Pancreas (tissue), 10 donors: ENCODE measurements around the gene ESR2. TPM values are rescaled to one million over a fixed set of nuclear protein-coding genes. Genes with fewer than 3 reads are reported as not detected.
A peak's percentile ranks its signal among the peaks of the same experiment; 100 is the strongest.

Experiments used
- ATAC-seq, 4 donors: fragments of 200-7000 bp; cut with Tn5 transposase; one replicate each; pipeline versions ENCODE4 v1.8.0 to v1.9.1; 2020; ENCODE audit warnings: mild to moderate bottlenecking in 4 of 4, moderate library complexity in 4 of 4
- DNase-seq, 6 donors: peaks; one replicate each; pipeline ENCODE4 v3.0.0-alpha.2; 2020
- FAIRE-seq: peaks from 2 replicates; lab custom pipeline; 2012; peaks lifted over from hg19 to GRCh38; lab: Jason Lieb, UNC
- H3K27ac ChIP-seq, 4 donors: fragments of 200-600 bp; sonication (generic); 1 replicate in 3 of 4; 2 replicates in 1 of 4; pipeline versions ENCODE4 v1.5.0 to v1.8.0; 2020
- H3K27me3 ChIP-seq, 4 donors: fragments of 200-600 bp; one replicate each; pipeline ENCODE4 v1.8.0; 2021
- H3K36me3 ChIP-seq, 3 donors: fragments of 200-600 bp; sonication (generic) in 1 of 3; one replicate each; pipeline versions ENCODE4 v1.5.0 to v1.8.0; 2020 to 2021
- H3K4me1 ChIP-seq, 3 donors: fragments of 200-600 bp; one replicate each; pipeline ENCODE4 v1.8.0; 2021
- H3K4me3 ChIP-seq, 4 donors: fragments of 200-600 bp; sonication (generic) in 2 of 4; one replicate each; pipeline versions ENCODE4 v1.5.0 to v1.8.0; 2020 to 2021
- H3K9me3 ChIP-seq, 4 donors: fragments of 200-600 bp; one replicate each; pipeline ENCODE4 v1.8.0; 2021
- WGBS, 2 donors: extraction: QIAGEN DNeasy Blood & Tissue Kit; methylation state at CpG; one replicate each; pipeline ENCODE4 v1.1.7; 2013; 5-methylcytosine and 5-hydroxymethylcytosine counted together
- intact Hi-C, 3 donors: fragments of 100-400 bp; cut with DNase I; formaldehyde crosslinking; loops; one replicate each; pipeline versions ENCODE4 v1.11.1 to v1.14.2; 2022
- polyA plus RNA-seq, 2 donors: library from polyadenylated mRNA; stranded (reverse); fragments of 200-250 nt; gene quantifications; one replicate each; pipeline ENCODE4 v1.2.3, GENCODE V29; 2013
- total RNA-seq, 6 donors: library from RNA; stranded (reverse); fragmentation: NEBNext Ultra II Directional in 4 of 6; extraction: Animal tissue kit (Norgen Biotek cat#: 25700) in 4 of 6; gene quantifications; one replicate each; pipeline versions ENCODE4 v1.2.1 to v1.2.4, GENCODE V29; 2021 to 2023
- TF ChIP-seq, protein P1 (sequence below), 4 donors: fragments of 200-600 bp; sonication (generic) in 3 of 4; IDR thresholded peaks; one replicate each; pipeline versions ENCODE4 v1.5.0 to v1.8.0; 2021; ENCODE audit warnings: antibody characterized with exemption in 4 of 4
- donor health status: healthy with polysubstance abuse.
- donor health status: DM: no; HTN: no; CAD: no; lungs with moderate emphysema.
- donor health status: DM: no; HTN: no; CAD: no.
- donor health status: control.
- donor health status: control.
- donor health status: Bipolar disorder and iron deficiency.
- donor health status: DM: yes; HTN: yes; CAD: no.
- donor health status: DM: no; HTN: no; CAD: no.
- donor health status: DM: no; HTN: no; CAD: no.
- donor health status: DM: yes; HTN: yes; CAD: no.

The ESR2 gene
- total and polyA plus RNA-seq, 8 donors: 0.08 to 0.78 (median 0.19) TPM

DNA sequence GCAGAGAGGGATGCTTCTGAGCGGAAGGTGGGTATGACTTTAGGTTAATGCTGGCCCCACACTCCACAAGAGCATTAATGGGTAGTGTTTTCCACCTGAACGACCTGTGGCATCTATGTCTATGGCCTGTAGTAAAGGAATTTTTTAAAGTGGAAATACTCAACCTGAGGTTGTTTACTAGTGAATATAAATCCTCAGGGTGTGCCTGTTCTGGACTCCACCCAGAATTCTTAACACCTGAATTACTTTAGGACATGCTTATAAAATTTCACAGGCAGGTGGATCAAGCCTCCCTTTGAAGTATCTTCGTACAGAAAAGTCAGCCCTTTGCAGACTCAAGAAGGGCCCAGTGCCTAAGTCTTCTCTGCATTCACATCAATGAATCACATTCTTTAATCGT is 196.1 kb downstream of the ESR2 start:
- H3K27ac ChIP-seq: no peak overlapping the region
- no peak for ATAC-seq
- no peaks in the 10 kb centered on the region for H3K27me3 ChIP-seq
- H3K4me3 ChIP-seq: no peak overlapping the region
- peaks cover 0 to 8% (median 0%) of the 10 kb centered on the region in 3 donors for H3K4me1 ChIP-seq
- peaks cover 0 to 5% (median 0%) of the 10 kb centered on the region in 3 donors for H3K36me3 ChIP-seq
- no peak for FAIRE-seq
- TF ChIP-seq, protein P1, sequence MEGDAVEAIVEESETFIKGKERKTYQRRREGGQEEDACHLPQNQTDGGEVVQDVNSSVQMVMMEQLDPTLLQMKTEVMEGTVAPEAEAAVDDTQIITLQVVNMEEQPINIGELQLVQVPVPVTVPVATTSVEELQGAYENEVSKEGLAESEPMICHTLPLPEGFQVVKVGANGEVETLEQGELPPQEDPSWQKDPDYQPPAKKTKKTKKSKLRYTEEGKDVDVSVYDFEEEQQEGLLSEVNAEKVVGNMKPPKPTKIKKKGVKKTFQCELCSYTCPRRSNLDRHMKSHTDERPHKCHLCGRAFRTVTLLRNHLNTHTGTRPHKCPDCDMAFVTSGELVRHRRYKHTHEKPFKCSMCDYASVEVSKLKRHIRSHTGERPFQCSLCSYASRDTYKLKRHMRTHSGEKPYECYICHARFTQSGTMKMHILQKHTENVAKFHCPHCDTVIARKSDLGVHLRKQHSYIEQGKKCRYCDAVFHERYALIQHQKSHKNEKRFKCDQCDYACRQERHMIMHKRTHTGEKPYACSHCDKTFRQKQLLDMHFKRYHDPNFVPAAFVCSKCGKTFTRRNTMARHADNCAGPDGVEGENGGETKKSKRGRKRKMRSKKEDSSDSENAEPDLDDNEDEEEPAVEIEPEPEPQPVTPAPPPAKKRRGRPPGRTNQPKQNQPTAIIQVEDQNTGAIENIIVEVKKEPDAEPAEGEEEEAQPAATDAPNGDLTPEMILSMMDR (IDR thresholded peaks at IDR 0.05): no peak
- intact Hi-C loops: no loop called here
- no peak for DNase-seq
- no peaks in the 10 kb centered on the region for H3K9me3 ChIP-seq
- 73 to 81% methylated on average over 4 of the region's 4 CpGs for WGBS, 2 donors

DNA sequence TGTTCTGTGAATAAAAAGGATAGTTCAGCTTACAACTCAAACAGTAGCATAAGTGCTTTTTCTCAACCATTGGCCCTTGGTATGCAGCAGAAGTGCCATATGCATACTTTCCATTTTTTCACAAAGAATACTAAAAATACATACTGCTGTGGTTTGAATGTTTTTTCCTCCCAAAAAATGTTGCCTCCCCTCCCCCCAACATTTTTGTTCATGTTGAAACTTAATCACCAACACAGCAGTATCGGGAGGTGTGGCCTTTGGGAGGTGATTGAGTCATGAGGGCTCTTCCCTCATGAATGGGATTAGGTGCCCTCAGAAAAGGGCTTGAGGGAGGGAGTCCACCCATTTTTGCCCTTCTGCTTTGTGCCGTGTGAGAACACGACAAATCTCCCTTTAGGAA is 198.6 kb downstream of the ESR2 start:
- no peaks in the 10 kb centered on the region for H3K27me3 ChIP-seq
- intact Hi-C loops: no loop called here
- H3K36me3 ChIP-seq: peaks cover 0 to 5% (median 0%) of the 10 kb centered on the region in 3 donors
- no peaks in the 10 kb centered on the region for H3K9me3 ChIP-seq
- TF ChIP-seq, protein P1 (IDR thresholded peaks at IDR 0.05): no peak
- FAIRE-seq: no peak
- no peak for ATAC-seq
- H3K4me1 ChIP-seq: peaks cover 0 to 9% (median 0%) of the 10 kb centered on the region in 3 donors
- 96 to 99% methylated on average over 3 of the region's 3 CpGs for WGBS, 2 donors
- DNase-seq: no peak
- no peak overlapping the region for H3K27ac ChIP-seq
- H3K4me3 ChIP-seq: no peak overlapping the region

DNA sequence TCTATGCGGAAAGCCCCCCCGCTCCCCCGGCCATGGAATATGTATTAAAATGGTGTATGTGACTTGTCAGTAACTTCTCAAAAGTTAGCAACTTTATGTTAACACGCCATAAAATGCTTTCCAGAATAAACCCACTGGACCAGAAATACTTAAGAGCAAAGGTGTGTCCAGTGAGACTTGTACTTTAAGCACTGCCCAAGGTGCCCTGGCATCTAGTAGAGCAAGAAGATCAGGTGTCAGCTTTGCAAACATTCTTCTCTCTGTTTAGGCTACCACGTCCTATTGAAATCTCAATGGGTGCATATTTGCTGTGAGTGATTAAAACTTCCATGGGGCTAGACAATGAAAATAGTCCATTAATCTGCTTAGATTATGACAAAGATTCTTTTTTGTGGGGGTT is 201.2 kb downstream of the ESR2 start:
- 54 to 55% methylated on average over 5 of the region's 5 CpGs for WGBS, 2 donors
- Histone ChIP-seq H3K4me3 (no peak overlapping the region), H3K4me1 (peaks cover 0 to 11% (median 0%) of the 10 kb centered on the region in 3 donors), H3K27ac (peak overlapping the region in 3 of 4 donors; percentile 13 to 30 (median 22)), H3K36me3 (no peaks in the 10 kb centered on the region), H3K27me3 (no peaks in the 10 kb centered on the region), H3K9me3 (no peaks in the 10 kb centered on the region)
- no peak for FAIRE-seq
- ATAC-seq: peak in 1 of 4 donors; percentile 54
- intact Hi-C loops: no loop called here
- DNase-seq: no peak
- TF ChIP-seq, protein P1 (IDR thresholded peaks at IDR 0.05): no peak

DNA sequence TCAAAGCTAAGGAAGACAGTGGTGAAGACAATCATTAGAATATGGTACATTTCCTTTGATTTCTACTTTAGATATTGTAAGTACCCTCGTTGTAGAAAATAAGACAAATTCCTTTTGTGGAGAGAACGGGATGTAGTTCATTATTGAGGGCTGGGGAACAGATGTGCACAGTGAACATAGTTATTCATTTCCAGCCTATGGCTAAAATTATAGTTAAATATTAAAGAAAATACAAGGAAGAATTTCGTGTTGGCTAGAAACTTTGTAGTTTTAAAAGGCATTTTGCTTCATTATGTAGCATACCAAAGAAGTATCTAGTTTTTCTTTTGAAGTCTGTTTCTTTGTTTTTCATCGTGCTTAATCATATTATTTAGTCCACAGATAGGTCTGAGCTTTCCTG is 201.8 kb downstream of the ESR2 start:
- peak; percentile 41 to 73 (median 53) for ATAC-seq
- WGBS, 2 donors: 47 to 55% methylated on average over 4 of the region's 4 CpGs
- TF ChIP-seq, protein P1 (IDR thresholded peaks at IDR 0.05): no peak
- H3K27me3 ChIP-seq: no peaks in the 10 kb centered on the region
- H3K4me3 ChIP-seq: no peak overlapping the region
- no peak for FAIRE-seq
- peak overlapping the region in 2 of 4 donors; percentile 22 to 30 for H3K27ac ChIP-seq
- no peak for DNase-seq
- H3K36me3 ChIP-seq: no peaks in the 10 kb centered on the region
- intact Hi-C loops: no loop called here
- H3K4me1 ChIP-seq: peaks cover 0 to 11% (median 0%) of the 10 kb centered on the region in 3 donors
- no peaks in the 10 kb centered on the region for H3K9me3 ChIP-seq

DNA sequence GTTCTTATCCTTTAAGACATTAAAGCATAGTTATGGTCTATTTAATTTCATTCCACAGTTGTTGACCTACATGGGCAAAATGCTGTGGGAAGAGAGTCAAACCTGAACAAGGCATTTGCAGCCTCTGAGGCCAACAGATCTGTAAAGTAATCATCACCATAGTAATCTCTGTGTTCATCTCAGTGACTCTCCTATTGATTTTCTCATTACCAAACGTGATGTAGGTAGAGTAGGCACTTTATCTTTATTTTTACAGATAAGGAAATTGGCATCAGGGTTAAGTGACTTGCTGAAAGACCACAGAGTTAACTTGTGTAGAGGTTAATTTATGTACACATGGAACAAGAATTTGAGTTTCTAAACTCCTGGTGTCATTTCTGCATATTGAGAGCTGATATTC is 203.0 kb downstream of the ESR2 start:
- WGBS, 2 donors: 12 to 21% methylated on average over 1 of the region's 1 CpG
- FAIRE-seq (no peak), ATAC-seq (peak; percentile 35 to 63 (median 45)), DNase-seq (no peak)
- intact Hi-C loops: no loop called here
- Histone ChIP-seq H3K4me3 (no peak overlapping the region), H3K36me3 (no peaks in the 10 kb centered on the region), H3K27ac (peak overlapping the region in 2 of 4 donors; percentile 9 to 10), H3K27me3 (no peaks in the 10 kb centered on the region), H3K9me3 (no peaks in the 10 kb centered on the region), H3K4me1 (peaks cover 0 to 11% (median 0%) of the 10 kb centered on the region in 3 donors)
- TF ChIP-seq, protein P1 (IDR thresholded peaks at IDR 0.05): no peak
